Gastroesophageal sphincter (tissue), 3 donors: Measurements from ENCODE around the gene CKMT2.

ENCODE experiments used
- CTCF ChIP-seq, 4 experiments: fragments of 200-600 bp in 2 of 4; fragments of 450-650 bp in 2 of 4; sonication (generic) in 1 of 4; IDR thresholded peaks; one replicate each; pipeline ENCODE4 v1.5.1; 2017 to 2019; ENCODE audit warnings: antibody characterized with exemption in 4 of 4, mild to moderate bottlenecking in 2 of 4, moderate library complexity in 2 of 4
- POLR2A ChIP-seq, 2 donors: fragments of 450-650 bp; IDR thresholded peaks; one replicate each; pipeline ENCODE4 v1.6.1; 2017; ENCODE audit warnings: antibody characterized with exemption in 2 of 2, mild to moderate bottlenecking in 2 of 2, moderate library complexity in 1 of 2
- POLR2AphosphoS5 ChIP-seq: sonication (generic); formaldehyde crosslinking; IDR thresholded peaks from one replicate; pipeline ENCODE4 v1.6.1; 2017; ENCODE audit warnings: antibody characterized with exemption

DNA sequence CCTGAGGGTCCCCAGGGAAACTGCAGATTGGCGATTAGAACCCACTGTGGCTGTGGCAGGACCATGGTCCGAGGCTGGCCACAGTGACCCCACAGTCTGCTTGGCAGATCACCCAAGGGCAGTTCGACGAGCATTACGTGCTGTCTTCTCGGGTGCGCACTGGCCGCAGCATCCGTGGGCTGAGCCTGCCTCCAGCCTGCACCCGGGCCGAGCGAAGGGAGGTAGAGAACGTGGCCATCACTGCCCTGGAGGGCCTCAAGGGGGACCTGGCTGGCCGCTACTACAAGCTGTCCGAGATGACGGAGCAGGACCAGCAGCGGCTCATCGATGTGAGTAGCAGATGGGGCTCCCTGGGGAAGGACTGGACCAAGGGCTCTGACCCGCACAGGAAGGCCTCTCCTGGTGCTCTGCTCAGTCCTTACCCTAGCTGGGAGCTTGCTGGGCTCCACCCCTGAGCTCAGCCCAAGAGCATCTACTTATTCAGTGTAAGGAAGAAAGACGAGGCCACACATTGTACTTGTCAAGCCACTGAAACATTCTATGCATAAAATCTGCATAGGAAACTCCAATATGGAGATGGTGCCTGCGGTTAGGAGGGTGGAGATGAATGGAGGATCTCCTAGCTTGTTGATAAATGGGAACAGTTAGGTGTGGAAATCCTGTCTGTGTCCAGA, 21.9 kb downstream of the CKMT2 start:
- TF ChIP-seq CTCF (IDR thresholded peaks at IDR 0.05) (no peak), POLR2A (IDR thresholded peaks at IDR 0.05) (no peak), POLR2AphosphoS5 (no peak)
